Keratinocyte (primary cell): ENCODE data around the gene POMC. TPM values are rescaled to one million over a fixed set of nuclear protein-coding genes. Genes with fewer than 3 reads are reported as not detected.

ENCODE experiments used
- DNase-seq: peaks from one replicate; pipeline ENCODE4 v3.0.0-alpha.2; 2011; ENCODE audit warnings: low read depth, missing footprints, low spot score
- FAIRE-seq: peaks from 2 replicates; lab custom pipeline; 2011; peaks lifted over from hg19 to GRCh38; lab: Jason Lieb, UNC
- H2AFZ ChIP-seq: 2 replicates; pipeline ENCODE4 v1.6.0; 2012; ENCODE audit warnings: low read length, control low read depth, inconsistent platforms; ENCODE audit not compliant: control insufficient read depth
- H3K27ac ChIP-seq: 2 replicates; pipeline ENCODE4 v1.5.1; 2011; ENCODE audit warnings: low read length; ENCODE audit not compliant: control insufficient read depth, insufficient read depth
- H3K27me3 ChIP-seq: 3 replicates; pipeline ENCODE4 v1.6.0; 2011; ENCODE audit warnings: low read length; ENCODE audit not compliant: control insufficient read depth, insufficient read depth; ENCODE audit errors: extremely low read depth
- H3K36me3 ChIP-seq, 2 experiments: 2 replicates in 1 of 2; 3 replicates in 1 of 2; pipeline ENCODE4 v1.5.1; 2011; ENCODE audit warnings: low read length in 2 of 2, mild to moderate bottlenecking in 1 of 2; ENCODE audit not compliant: control insufficient read depth in 2 of 2, insufficient read depth in 2 of 2; ENCODE audit errors: extremely low read depth in 1 of 2
- H3K4me1 ChIP-seq: 3 replicates; pipeline ENCODE4 v1.5.1; 2011; ENCODE audit warnings: low read length; ENCODE audit not compliant: control insufficient read depth, insufficient read depth; ENCODE audit errors: extremely low read depth
- H3K4me2 ChIP-seq: 3 replicates; pipeline ENCODE4 v1.6.0; 2011; ENCODE audit warnings: low read depth, low read length; ENCODE audit not compliant: control insufficient read depth, insufficient read depth; ENCODE audit errors: extremely low read depth
- H3K4me3 ChIP-seq, 3 experiments: fragments of 200-600 bp in 1 of 3; sonication (generic) in 1 of 3; 2 replicates in 2 of 3; 3 replicates in 1 of 3; pipeline ENCODE4 v1.5.1; 2011 to 2016; ENCODE audit warnings: low read length in 3 of 3, mild to moderate bottlenecking in 3 of 3, control low read depth in 2 of 3, inconsistent platforms in 1 of 3, low read depth in 1 of 3, mixed read lengths in 1 of 3, mixed run types in 1 of 3, moderate library complexity in 1 of 3; ENCODE audit not compliant: control insufficient read depth in 2 of 3, insufficient read depth in 2 of 3; ENCODE audit errors: extremely low read depth in 1 of 3
- H3K79me2 ChIP-seq: 2 replicates; pipeline ENCODE4 v1.6.0; 2012; ENCODE audit warnings: low read length; ENCODE audit not compliant: control insufficient read depth, insufficient read depth
- H3K9ac ChIP-seq: 3 replicates; pipeline ENCODE4 v1.6.0; 2011; ENCODE audit warnings: low read length; ENCODE audit not compliant: control insufficient read depth, insufficient read depth; ENCODE audit errors: extremely low read depth
- H3K9me1 ChIP-seq: 3 replicates; pipeline ENCODE4 v1.6.0; 2011; ENCODE audit warnings: low read length; ENCODE audit not compliant: control insufficient read depth, insufficient read depth; ENCODE audit errors: extremely low read depth
- H3K9me3 ChIP-seq: 2 replicates; pipeline ENCODE4 v1.5.1; 2012; ENCODE audit warnings: low read depth, low read length; ENCODE audit not compliant: control insufficient read depth
- H4K20me1 ChIP-seq: 3 replicates; pipeline ENCODE4 v1.6.0; 2011; ENCODE audit warnings: low read length; ENCODE audit not compliant: control insufficient read depth, insufficient read depth; ENCODE audit errors: extremely low read depth
- CTCF ChIP-seq, 3 experiments: IDR thresholded peaks in 1 of 3; conservative IDR thresholded peaks in 1 of 3; optimal IDR thresholded peaks in 1 of 3; 2 replicates in 2 of 3; 3 replicates in 1 of 3; pipeline versions ENCODE3 to v1.5.1; 2011; ENCODE audit warnings: low read length in 3 of 3, mild to moderate bottlenecking in 3 of 3, moderate library complexity in 2 of 3, control low read depth in 1 of 3, inconsistent platforms in 1 of 3; ENCODE audit not compliant: insufficient read depth in 2 of 3; ENCODE audit errors: extremely low read depth in 1 of 3
- EZH2 ChIP-seq: IDR thresholded peaks from one replicate; pipeline ENCODE4 v1.6.1; 2012; ENCODE audit warnings: inconsistent platforms, mild to moderate bottlenecking, low read length, moderate library complexity
- dilution Hi-C: fragments of 300-500 bp; cut with MboI; formaldehyde crosslinking; loops from one replicate; pipeline ENCODE4 v1.7.0; 2020; ENCODE audit warnings: low sequenced_read_pairs; ENCODE audit not compliant: extremely low pct_ligation_motif_present
- polyA plus RNA-seq, 5 experiments: library from polyadenylated mRNA; depleted of rRNA in 3 of 5; stranded (reverse) in 3 of 5; stranded (forward) in 1 of 5; unstranded in 1 of 5; fragments of >200 nt; gene quantifications; 1 replicate in 1 of 5; 2 replicates in 3 of 5; 3 replicates in 1 of 5; pipeline versions ENCODE4 v1.2.1 to v1.2.3, GENCODE V29; 2011 to 2012; ENCODE audit warnings: missing spikeins in 2 of 5, low read depth in 1 of 5, low replicate concordance in 1 of 5

The POMC gene
- polyA plus RNA-seq, 1 donor (not counting 4 experiments of a cell fraction or from before 2014, with no cell fraction given) = not detected

GRCh38 chr2:25198576-25198975, 30.2 kb upstream of the POMC start:
- dilution Hi-C loops = no loop called here
- FAIRE-seq (no peak), DNase-seq (no peak)
- Histone ChIP-seq H3K27ac (no peak overlapping the region), H3K9me3 (no peaks in the 10 kb centered on the region), H3K79me2 (no peaks in the 10 kb centered on the region), H3K9ac (no peak overlapping the region), H3K4me3 (no peak overlapping the region), H4K20me1 (no peaks in the 10 kb centered on the region), H3K9me1 (no peaks in the 10 kb centered on the region), H2AFZ (no peak overlapping the region), H3K36me3 (no peaks in the 10 kb centered on the region), H3K4me1 (no peaks in the 10 kb centered on the region), H3K4me2 (no peak overlapping the region), H3K27me3 (no peaks in the 10 kb centered on the region)
- TF ChIP-seq EZH2 (no peak), CTCF (optimal IDR thresholded peaks at IDR 0.05 in 1 of 3, IDR thresholded peaks at IDR 0.05 in 1 of 3, conservative IDR thresholded peaks at IDR 0.05 in 1 of 3; ENCODE audit: extremely low read depth in 1 of 3, insufficient read depth in 2 of 3, low read length in 3 of 3) (no peak)

GRCh38 chr2:25198209-25198525, 29.8 kb upstream of the POMC start:
- H3K27me3 ChIP-seq = no peaks in the 10 kb centered on the region
- H3K27ac ChIP-seq = no peak overlapping the region
- no peak for DNase-seq
- no peak overlapping the region for H2AFZ ChIP-seq
- no peaks in the 10 kb centered on the region for H4K20me1 ChIP-seq
- H3K4me3 ChIP-seq = no peak overlapping the region
- no peaks in the 10 kb centered on the region for H3K36me3 ChIP-seq
- H3K9me1 ChIP-seq = no peaks in the 10 kb centered on the region
- no peak overlapping the region for H3K4me2 ChIP-seq
- H3K9me3 ChIP-seq = no peaks in the 10 kb centered on the region
- TF ChIP-seq EZH2 (no peak), CTCF (optimal IDR thresholded peaks at IDR 0.05 in 1 of 3, IDR thresholded peaks at IDR 0.05 in 1 of 3, conservative IDR thresholded peaks at IDR 0.05 in 1 of 3; ENCODE audit: extremely low read depth in 1 of 3, insufficient read depth in 2 of 3, low read length in 3 of 3) (no peak)
- dilution Hi-C loops = no loop called here
- H3K4me1 ChIP-seq = no peaks in the 10 kb centered on the region
- H3K9ac ChIP-seq = no peak overlapping the region
- no peak for FAIRE-seq
- no peaks in the 10 kb centered on the region for H3K79me2 ChIP-seq
